GM18907 (cell line): ENCODE results near the gene PITPNC1.
"Not testable (repeated sequence)": the region's sequence is repeated elsewhere in the genome, so short reads cannot be mapped to it uniquely, and the experiment has no call there.

Source experiments
- ATAC-seq: cut with Tn5 transposase; IDR thresholded peaks from one replicate; pipeline ENCODE4 v1.9.1; 2021; ENCODE audit warnings: mild to moderate bottlenecking, moderate library complexity; ENCODE audit not compliant: unreplicated experiment

PITPNC1 gene

GRCh38 chr17:67606896-67607604 is 230.0 kb downstream of the PITPNC1 start:
- no peak for ATAC-seq

GRCh38 chr17:67610061-67610460 is 233.0 kb downstream of the PITPNC1 start:
- no peak for ATAC-seq

GRCh38 chr17:67613961-67614360 is 236.9 kb downstream of the PITPNC1 start:
- no peak for ATAC-seq

GRCh38 chr17:67615011-67615561 is 238.0 kb downstream of the PITPNC1 start:
- ATAC-seq: no peak

GRCh38 chr17:67615736-67616135 is 238.7 kb downstream of the PITPNC1 start:
- no peak for ATAC-seq

- no peak for ATAC-seq
Observed at GRCh38 chr17:67617304-67617899, 240.3 kb downstream of the PITPNC1 start.

GRCh38 chr17:67619555-67619954 is 242.5 kb downstream of the PITPNC1 start:
- no peak for ATAC-seq

GRCh38 chr17:67620088-67620487 is 243.0 kb downstream of the PITPNC1 start:
- ATAC-seq: no peak

GRCh38 chr17:67620636-67621035 is 243.6 kb downstream of the PITPNC1 start:
- no peak for ATAC-seq

- ATAC-seq: no peak
Observed at GRCh38 chr17:67623767-67624166, 246.7 kb downstream of the PITPNC1 start.

- no peak for ATAC-seq
Observed at GRCh38 chr17:67624886-67625656, 248.0 kb downstream of the PITPNC1 start.

- ATAC-seq: no peak
Observed at GRCh38 chr17:67625971-67626370, 248.9 kb downstream of the PITPNC1 start.

GRCh38 chr17:67628580-67629013 is 251.5 kb downstream of the PITPNC1 start:
- no peak for ATAC-seq

- ATAC-seq: no peak
Observed at GRCh38 chr17:67629971-67630320, 252.9 kb downstream of the PITPNC1 start.

- ATAC-seq: not testable (repeated sequence)
Observed at GRCh38 chr17:67630836-67631235, 253.8 kb downstream of the PITPNC1 start.

- no peak for ATAC-seq
Observed at GRCh38 chr17:67632141-67632540, 255.1 kb downstream of the PITPNC1 start.

GRCh38 chr17:67633751-67634211 is 256.7 kb downstream of the PITPNC1 start:
- ATAC-seq: no peak

GRCh38 chr17:67635681-67636080 is 258.6 kb downstream of the PITPNC1 start:
- ATAC-seq: no peak

GRCh38 chr17:67636312-67636711 is 259.2 kb downstream of the PITPNC1 start:
- ATAC-seq: no peak

- no peak for ATAC-seq
Observed at GRCh38 chr17:67636834-67637520, 259.9 kb downstream of the PITPNC1 start.
